HepG2 (cell line): ENCODE data around the gene ACSS3. TPM values are rescaled to one million over a fixed set of nuclear protein-coding genes. Genes with fewer than 3 reads are reported as not detected.

ENCODE experiments used
- AHDC1 ChIP-seq: sonication (generic); formaldehyde crosslinking; IDR thresholded peaks from 2 replicates; pipeline ENCODE4 v1.5.1; 2020; ENCODE audit warnings: mild to moderate bottlenecking, missing genetic modification reagents, borderline replicate concordance
- ARID4A ChIP-seq: sonication (generic); formaldehyde crosslinking; IDR thresholded peaks from 2 replicates; pipeline ENCODE4 v1.5.0; 2020; ENCODE audit warnings: mild to moderate bottlenecking, missing genetic modification reagents, borderline replicate concordance
- CREBL2 ChIP-seq: sonication (generic); formaldehyde crosslinking; IDR thresholded peaks from 2 replicates; pipeline ENCODE4 v1.8.1; 2023; ENCODE audit warnings: missing genetic modification reagents, mild to moderate bottlenecking, borderline replicate concordance
- CTCF ChIP-seq: sonication (generic); formaldehyde crosslinking; IDR thresholded peaks from 2 replicates; pipeline ENCODE4 v1.5.0; 2020; ENCODE audit warnings: mild to moderate bottlenecking, missing genetic modification reagents, moderate library complexity
- ERF ChIP-seq: IDR thresholded peaks from 2 replicates; pipeline ENCODE4 v1.6.1; 2018; ENCODE audit warnings: missing biosample characterization, missing genetic modification reagents
- FOXK1 ChIP-seq: sonication (generic); formaldehyde crosslinking; IDR thresholded peaks from 2 replicates; pipeline ENCODE4 v1.4.0; 2020; ENCODE audit warnings: low read depth, missing genetic modification reagents, borderline replicate concordance
- GFI1 ChIP-seq: sonication (generic); formaldehyde crosslinking; IDR thresholded peaks from 2 replicates; pipeline ENCODE4 v1.5.0; 2020; ENCODE audit warnings: missing genetic modification reagents, mild to moderate bottlenecking, borderline replicate concordance
- HNRNPK ChIP-seq: fragments of 200-400 bp; formaldehyde crosslinking; IDR thresholded peaks from 2 replicates; pipeline ENCODE4 v1.6.1; 2018; ENCODE audit warnings: low read length, low read depth, moderate library complexity, mild to moderate bottlenecking; ENCODE audit not compliant: poor library complexity, severe bottlenecking
- HOXD1 ChIP-seq: sonication (generic); formaldehyde crosslinking; IDR thresholded peaks from 2 replicates; pipeline ENCODE4 v1.5.0; 2020; ENCODE audit warnings: missing genetic modification reagents
- KAT7 ChIP-seq: IDR thresholded peaks from 2 replicates; pipeline ENCODE4 v1.6.1; 2018; ENCODE audit warnings: borderline replicate concordance, missing compliant biosample characterization
- KLF16 ChIP-seq, 2 experiments: sonication (generic) in 1 of 2; formaldehyde crosslinking in 1 of 2; IDR thresholded peaks; 2 replicates each; pipeline versions ENCODE4 v1.6.1 to v1.8.0; 2016 to 2023; ENCODE audit warnings: missing genetic modification reagents in 2 of 2, missing compliant biosample characterization in 1 of 2
- ZNF12 ChIP-seq: sonication (generic); formaldehyde crosslinking; IDR thresholded peaks from 2 replicates; pipeline ENCODE4 v1.5.0; 2020; ENCODE audit warnings: missing genetic modification reagents
- ZNF205 ChIP-seq: IDR thresholded peaks from 2 replicates; pipeline ENCODE4 v1.6.1; 2018; ENCODE audit warnings: missing biosample characterization, missing genetic modification reagents
- ZNF329 ChIP-seq: sonication (generic); formaldehyde crosslinking; IDR thresholded peaks from 2 replicates; pipeline ENCODE4 v1.9.0; 2021; ENCODE audit warnings: low read depth, mild to moderate bottlenecking, missing genetic modification reagents
- ZNF331 ChIP-seq: sonication (generic); formaldehyde crosslinking; IDR thresholded peaks from 2 replicates; pipeline ENCODE4 v1.4.0; 2020; ENCODE audit warnings: missing genetic modification reagents
- polyA plus RNA-seq, 8 experiments: library from polyadenylated mRNA; depleted of rRNA in 3 of 8; stranded (reverse) in 7 of 8; unstranded in 1 of 8; fragments of >200 nt; fragmentation: Illumina TruSeq in 4 of 8; extraction: Trizol in 4 of 8; gene quantifications; 2 replicates each; pipeline versions ENCODE4 v1.2.1 to v1.2.3, GENCODE V29; 2011 to 2016; ENCODE audit warnings: low read depth in 4 of 8, missing spikeins in 1 of 8, mixed read lengths in 1 of 8; ENCODE audit not compliant: insufficient read depth in 1 of 8
- total RNA-seq, 5 experiments: library from RNA; depleted of rRNA; stranded (reverse); fragments of >200 nt; fragmentation: Illumina TruSeq; extraction: Trizol; gene quantifications; 2 replicates each; pipeline ENCODE4 v1.2.3, GENCODE V29; 2016; ENCODE audit warnings: low read depth in 1 of 5

Gene ACSS3
- total and polyA plus RNA-seq, 2 of the 13 experiments (the other 11 are each of a cell fraction or from before 2014, with no cell fraction given): 79.5 to 86.3 TPM

GRCh38 chr12:81128930-81129554 is 51.2 kb downstream of the ACSS3 start (continued):
- TF ChIP-seq AHDC1 (CRISPR knock-in tag) (no peak), ARID4A (CRISPR knock-in tag) (no peak), ZNF205 (CRISPR knock-in tag) (0 out of 2 replicates have a peak, but pooled peaks have one; percentile 35), KLF16 (CRISPR knock-in tag; IDR thresholded peaks at IDR 0.05) (0 out of 4 replicates have a peak, but pooled peaks of 1 of the 2 experiments have one; percentile 48), CREBL2 (CRISPR knock-in tag) (no peak), ZNF331 (CRISPR knock-in tag) (peak; percentile 52; the same call in 1 of the 2 replicates), GFI1 (CRISPR knock-in tag) (no peak), CTCF (CRISPR knock-in tag) (peak; percentile 73), HNRNPK (no peak), ZNF329 (CRISPR knock-in tag) (no peak), FOXK1 (0 out of 2 replicates have a peak, but pooled peaks have one; percentile 22), ZNF12 (CRISPR knock-in tag) (peak; percentile 99), ERF (no peak), HOXD1 (CRISPR knock-in tag) (no peak), KAT7 (0 out of 2 replicates have a peak, but pooled peaks have one; percentile 58)
